Heart left ventricle (tissue), 13 donors: ENCODE data around the gene CLEC16A.

Source experiments
- CTCF ChIP-seq, 12 donors: fragments of 200-600 bp; sonication (generic) in 4 of 12; IDR thresholded peaks; one replicate each; pipeline versions ENCODE4 v1.5.0 to v1.8.0; 2018 to 2022; ENCODE audit warnings: antibody characterized with exemption in 12 of 12, mild to moderate bottlenecking in 5 of 12
- POLR2A ChIP-seq, 2 donors: fragments of 450-650 bp; IDR thresholded peaks; one replicate each; pipeline ENCODE4 v1.6.1; 2017; ENCODE audit warnings: antibody characterized with exemption in 2 of 2, mild to moderate bottlenecking in 2 of 2, moderate library complexity in 2 of 2
- donor health status: ischemic (EF 13 %, LVEDD 7.1; RV severe dilation, severe dysfunction).
- donor health status: DM: no; HTN: yes; CAD: no.
- donor health status: DM: no; HTN: no; CAD: no.
- donor health status: ischemic (EF 25% LVEDD 6.9; RV normal size, moderate dysfunction).
- donor health status: ischemic (EF 25% LVEDD 5.7; RV mildly dilated, moderate dysfunction).
- donor health status: ischemic (EF 35%, LVEDD 5.7; RV mildly dilated, moderate dysfunction).
- donor health status: nonischemic (EF 11% LVEDD 7.7; RV severe dilation, severe dysfunction).
- donor health status: DM: yes; HTN: yes; CAD: no.
- donor health status: PGD.
- donor health status: ischemic (EF 29% LVEDD 5.4; RV normal size, mild dysfunction).
- donor health status: nonischemic (EF 23%, LVEDD 6.1; RV moderate dilation, normal function).

- TF ChIP-seq POLR2A (IDR thresholded peaks at IDR 0.05) (no peak), CTCF (IDR thresholded peaks at IDR 0.05) (no peak)
Observed at GRCh38 chr16:10972108-10972818, 27.9 kb downstream of the CLEC16A start.
